Stimulated activated CD4-positive, alpha-beta T cell treated with anti-CD3 and anti-CD28 coated beads, TNF-alpha, amount 100 ng/mL, for 4 hours (primary cell): ENCODE data around the gene CILP2.

Experiments used
- DNase-seq, 3 experiments: peaks; one replicate each; pipeline ENCODE4 v3.0.0-alpha.2; 2020; ENCODE audit warnings: low read depth in 3 of 3

CILP2 gene, protein sequence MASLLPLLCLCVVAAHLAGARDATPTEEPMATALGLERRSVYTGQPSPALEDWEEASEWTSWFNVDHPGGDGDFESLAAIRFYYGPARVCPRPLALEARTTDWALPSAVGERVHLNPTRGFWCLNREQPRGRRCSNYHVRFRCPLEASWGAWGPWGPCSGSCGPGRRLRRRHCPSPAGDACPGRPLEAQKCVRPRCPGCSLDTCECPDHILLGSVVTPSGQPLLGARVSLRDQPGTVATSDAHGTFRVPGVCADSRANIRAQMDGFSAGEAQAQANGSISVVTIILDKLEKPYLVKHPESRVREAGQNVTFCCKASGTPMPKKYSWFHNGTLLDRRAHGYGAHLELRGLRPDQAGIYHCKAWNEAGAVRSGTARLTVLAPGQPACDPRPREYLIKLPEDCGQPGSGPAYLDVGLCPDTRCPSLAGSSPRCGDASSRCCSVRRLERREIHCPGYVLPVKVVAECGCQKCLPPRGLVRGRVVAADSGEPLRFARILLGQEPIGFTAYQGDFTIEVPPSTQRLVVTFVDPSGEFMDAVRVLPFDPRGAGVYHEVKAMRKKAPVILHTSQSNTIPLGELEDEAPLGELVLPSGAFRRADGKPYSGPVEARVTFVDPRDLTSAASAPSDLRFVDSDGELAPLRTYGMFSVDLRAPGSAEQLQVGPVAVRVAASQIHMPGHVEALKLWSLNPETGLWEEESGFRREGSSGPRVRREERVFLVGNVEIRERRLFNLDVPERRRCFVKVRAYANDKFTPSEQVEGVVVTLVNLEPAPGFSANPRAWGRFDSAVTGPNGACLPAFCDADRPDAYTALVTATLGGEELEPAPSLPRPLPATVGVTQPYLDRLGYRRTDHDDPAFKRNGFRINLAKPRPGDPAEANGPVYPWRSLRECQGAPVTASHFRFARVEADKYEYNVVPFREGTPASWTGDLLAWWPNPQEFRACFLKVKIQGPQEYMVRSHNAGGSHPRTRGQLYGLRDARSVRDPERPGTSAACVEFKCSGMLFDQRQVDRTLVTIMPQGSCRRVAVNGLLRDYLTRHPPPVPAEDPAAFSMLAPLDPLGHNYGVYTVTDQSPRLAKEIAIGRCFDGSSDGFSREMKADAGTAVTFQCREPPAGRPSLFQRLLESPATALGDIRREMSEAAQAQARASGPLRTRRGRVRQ

GRCh38 chr19:19538061-19538784, at the start of gene CILP2:
Gene CILP2, plus strand, starts transcription at chr19:19538265. Its CDS starts 85 bp downstream, at chr19:19538350.
- no peak for DNase-seq

GRCh38 chr19:19488875-19489690, 49.0 kb upstream of the CILP2 start:
- DNase-seq: peak; percentile 51 to 72 (median 69)

DNA sequence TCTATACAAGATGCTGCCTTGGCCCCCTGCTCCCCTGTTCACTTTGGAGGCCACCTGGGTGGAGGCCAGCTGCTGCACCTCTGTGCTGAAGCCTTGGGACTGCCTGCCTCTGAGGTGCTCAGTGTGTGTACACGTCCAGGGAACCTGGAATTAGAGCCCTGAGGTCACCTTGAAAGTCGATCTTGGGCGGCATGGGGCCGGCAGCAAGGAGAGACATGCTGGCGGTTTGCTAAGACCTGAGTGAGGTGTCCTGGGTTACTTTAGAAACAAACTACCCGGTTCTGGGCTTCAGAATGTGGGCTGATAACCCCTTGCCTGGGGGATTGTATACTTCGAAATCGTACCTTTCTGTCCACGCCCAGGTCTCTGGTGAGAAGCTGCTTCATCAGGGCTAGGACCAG, 48.3 kb upstream of the CILP2 start:
- DNase-seq: no peak

DNA sequence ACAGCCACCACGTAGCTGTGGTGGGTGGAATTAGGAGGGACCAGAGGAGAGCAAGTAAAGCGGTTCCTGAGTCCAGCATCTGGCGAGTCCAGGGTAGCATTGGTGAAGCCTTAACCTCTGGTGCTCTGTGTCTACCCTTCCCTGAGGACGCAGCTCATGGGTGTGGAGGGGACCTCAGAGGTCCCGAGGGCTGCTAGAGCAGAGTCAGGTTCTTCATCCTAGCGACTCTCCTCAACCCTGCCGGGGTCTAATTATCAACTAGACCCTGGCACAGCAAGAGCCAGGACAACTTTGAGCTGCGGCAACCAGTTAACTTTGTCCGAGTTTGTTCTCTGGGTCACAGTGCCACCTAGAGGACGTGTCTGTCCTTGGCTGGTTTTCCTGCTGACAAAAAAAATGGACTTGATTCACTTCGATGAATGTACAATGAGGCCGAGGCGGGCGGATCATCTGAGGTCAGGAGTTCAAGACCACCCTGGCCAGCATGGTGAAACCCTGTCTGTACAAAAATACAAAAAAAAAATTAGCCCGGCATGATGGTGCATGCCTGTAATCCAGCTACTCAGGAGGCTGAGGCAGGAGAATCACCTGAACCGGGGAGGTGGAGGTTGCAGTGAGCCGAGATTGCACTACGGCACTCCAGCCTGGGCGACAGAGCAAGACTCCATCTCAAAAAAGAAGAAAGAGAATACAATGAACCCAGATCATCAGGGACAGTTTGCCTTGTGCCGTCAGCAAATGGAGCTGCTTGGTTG, 47.7 kb upstream of the CILP2 start:
- peak; percentile 52 to 70 (median 60) for DNase-seq

GRCh38 chr19:19491321-19492025, 46.6 kb upstream of the CILP2 start:
- DNase-seq: no peak

DNA sequence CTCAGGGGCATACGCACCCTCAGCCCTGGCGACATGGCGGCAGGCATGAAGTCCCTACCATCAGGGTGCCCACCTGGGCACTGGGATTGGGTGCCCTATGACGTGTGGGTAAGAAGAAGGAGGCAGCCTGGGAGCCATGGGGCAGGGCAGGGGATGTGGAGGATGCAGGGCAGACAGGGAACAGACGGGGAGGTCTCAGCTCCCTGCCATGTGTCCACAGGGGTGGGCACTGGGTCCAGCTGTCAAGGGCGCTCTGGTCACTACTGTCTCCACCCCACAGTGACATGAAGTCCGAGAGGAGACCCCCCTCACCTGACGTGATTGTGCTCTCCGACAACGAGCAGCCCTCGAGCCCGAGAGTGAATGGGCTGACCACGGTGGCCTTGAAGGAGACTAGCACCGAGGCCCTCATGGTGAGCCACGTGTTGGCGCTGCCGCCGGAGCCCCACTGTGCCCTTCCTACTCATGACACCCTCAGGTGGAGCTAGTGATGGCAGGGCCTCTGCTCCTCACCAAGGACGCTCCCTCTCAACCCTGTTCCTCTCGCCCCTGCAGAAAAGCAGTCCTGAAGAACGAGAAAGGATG, 45.9 kb upstream of the CILP2 start:
- no peak for DNase-seq

- DNase-seq: no peak
Measured at GRCh38 chr19:19493841-19494546, 44.1 kb upstream of the CILP2 start.

DNA sequence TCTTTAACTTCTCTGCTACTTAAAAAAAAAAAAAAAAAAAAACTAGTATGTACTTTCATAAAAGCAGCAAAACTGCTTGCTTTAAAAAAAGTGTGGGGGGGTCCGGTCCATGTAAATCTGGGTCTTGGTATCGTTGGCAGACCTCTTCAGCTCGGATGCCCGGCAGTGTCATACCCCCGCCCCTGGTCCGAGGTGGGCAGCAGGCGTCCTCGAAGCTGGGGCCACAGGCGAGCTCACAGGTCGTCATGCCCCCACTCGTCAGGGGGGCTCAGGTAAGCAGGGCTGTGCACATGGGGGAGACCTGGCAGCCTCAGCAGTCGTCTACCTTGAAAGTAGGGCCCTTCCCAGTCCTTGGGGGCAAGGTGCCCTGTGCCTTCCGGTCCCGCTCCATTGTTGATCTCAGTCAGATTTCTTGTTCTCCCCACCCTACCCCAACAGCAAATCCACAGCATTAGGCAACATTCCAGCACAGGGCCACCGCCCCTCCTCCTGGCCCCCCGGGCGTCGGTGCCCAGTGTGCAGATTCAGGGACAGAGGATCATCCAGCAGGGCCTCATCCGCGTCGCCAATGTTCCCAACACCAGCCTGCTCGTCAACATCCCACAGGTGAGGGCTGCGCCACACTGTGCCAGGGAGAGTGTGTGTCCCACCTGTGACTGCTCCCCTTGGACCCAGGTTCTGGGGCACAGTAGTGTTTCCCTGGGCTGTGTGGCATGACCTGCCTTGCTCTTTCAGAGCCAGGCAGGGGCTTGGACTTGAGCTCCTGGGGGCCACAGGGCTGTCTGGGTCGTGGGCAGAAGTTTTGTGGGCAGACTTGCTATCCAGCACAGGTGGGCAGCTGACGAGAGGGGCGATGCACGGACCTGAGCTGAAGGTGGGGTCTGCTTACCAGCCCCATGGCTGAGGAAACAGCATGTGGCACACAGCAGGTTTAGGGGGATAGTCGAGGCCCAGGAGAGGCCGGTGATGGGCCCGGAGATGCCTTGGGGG, 42.2 kb upstream of the CILP2 start:
- DNase-seq: no peak

DNA sequence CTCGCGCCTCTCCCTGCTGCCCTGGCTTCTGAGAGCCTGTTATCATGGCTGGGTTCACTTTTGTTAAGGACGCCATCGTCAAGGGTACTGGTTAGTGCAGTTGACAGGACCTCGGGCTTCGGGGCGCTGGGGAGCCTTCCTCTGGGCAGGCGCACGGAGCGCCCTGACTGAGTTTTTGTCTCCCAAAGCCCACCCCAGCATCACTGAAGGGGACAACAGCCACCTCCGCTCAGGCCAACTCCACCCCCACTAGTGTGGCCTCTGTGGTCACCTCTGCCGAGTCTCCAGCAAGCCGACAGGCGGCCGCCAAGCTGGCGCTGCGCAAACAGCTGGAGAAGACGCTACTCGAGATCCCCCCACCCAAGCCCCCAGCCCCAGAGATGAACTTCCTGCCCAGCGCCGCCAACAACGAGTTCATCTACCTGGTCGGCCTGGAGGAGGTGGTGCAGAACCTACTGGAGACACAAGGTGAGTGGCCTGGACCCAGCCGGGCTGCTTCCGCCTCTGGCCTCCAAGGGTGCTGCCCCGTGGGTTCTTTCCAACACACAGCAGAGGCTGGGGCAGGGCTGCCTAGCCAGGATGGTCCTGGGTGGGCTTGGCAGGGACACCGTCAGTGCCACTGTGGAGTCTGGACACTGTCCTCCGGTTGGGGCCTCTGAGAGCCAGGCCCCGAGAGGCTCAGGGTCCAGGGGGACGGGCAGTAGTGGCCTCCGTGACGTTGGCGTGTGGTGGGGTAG, 39.6 kb upstream of the CILP2 start:
- DNase-seq: no peak

DNA sequence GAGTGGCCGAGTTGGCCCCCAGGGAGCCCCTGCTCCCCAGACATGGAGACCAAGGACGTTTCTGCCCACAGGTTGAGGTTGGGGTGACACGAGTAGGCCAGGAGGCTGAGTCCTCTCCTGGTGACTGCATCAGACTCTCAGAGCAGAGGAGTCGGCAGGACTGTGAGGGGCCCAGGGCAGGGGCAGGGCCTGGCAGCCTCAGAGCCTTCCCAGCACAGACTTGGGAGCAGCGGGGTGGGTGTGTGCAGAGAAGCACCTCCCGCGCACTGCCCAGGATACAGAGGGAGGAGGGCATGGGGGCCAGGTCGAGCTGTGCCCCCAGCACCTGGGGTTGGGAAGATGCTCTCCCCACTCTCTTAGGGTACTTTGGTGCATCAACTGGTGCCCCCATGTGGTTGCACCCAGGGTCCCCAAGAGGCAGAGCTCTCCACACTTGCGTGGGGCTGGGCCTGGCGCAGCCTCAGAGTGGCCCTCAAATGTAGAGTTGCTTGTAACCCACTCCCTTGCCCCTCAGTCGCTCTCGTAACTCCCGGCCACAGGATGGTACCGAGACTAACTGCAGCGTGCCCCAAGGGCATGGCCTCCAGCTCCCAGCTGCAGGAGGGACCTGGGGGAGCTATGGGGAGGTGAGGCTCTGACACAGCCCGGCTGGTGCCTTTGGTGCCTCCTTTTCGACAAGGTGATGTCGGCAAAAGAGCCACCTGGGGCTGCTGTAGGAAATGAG, 38.6 kb upstream of the CILP2 start:
- DNase-seq: no peak

GRCh38 chr19:19500975-19501644, 37.0 kb upstream of the CILP2 start:
- DNase-seq: no peak

GRCh38 chr19:19501798-19502197, 36.3 kb upstream of the CILP2 start:
- DNase-seq: no peak

DNA sequence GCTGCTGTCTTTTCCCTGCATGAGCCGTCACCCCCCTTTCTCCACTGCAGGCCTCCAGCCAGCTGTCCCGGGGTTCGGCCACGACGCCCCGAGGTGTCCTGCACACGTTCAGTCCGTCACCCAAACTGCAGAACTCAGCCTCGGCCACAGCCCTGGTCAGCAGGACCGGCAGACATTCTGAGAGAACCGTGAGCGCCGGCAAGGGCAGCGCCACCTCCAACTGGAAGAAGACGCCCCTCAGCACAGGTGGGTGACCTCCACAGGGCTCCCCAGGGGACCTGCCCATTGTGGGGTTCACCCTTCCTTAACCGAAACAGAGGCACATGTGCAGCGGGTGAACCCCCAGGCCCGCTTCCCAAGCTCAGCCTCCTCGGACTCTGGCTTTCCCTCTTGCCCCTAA, 35.8 kb upstream of the CILP2 start:
- DNase-seq: no peak

GRCh38 chr19:19502808-19503602, 35.1 kb upstream of the CILP2 start:
- DNase-seq: no peak
